Neural cell (in vitro differentiated cells): Measurements from ENCODE around the gene SLMAP.

Experiments used
- CTCF ChIP-seq: fragments of 450-650 bp; IDR thresholded peaks from 2 replicates; pipeline ENCODE4 v1.5.1; 2014; ENCODE audit warnings: antibody characterized with exemption, mild to moderate bottlenecking, moderate library complexity; ENCODE audit not compliant: poor library complexity, severe bottlenecking
- EP300 ChIP-seq: fragments of 450-650 bp; conservative IDR thresholded peaks from 2 replicates; pipeline ENCODE4 v1.6.1; 2014; ENCODE audit warnings: antibody characterized with exemption, mild to moderate bottlenecking, moderate library complexity; ENCODE audit not compliant: poor library complexity, severe bottlenecking
- EZH2 ChIP-seq: fragments of 200-600, 300-800 bp; shearing (Covaris generic), sonication (generic); IDR thresholded peaks from 2 replicates; pipeline ENCODE4 v1.6.1; 2014; ENCODE audit warnings: antibody characterized with exemption, low read length, borderline replicate concordance, mild to moderate bottlenecking; ENCODE audit not compliant: insufficient read depth, poor library complexity, severe bottlenecking
- MXI1 ChIP-seq: fragments of 450-650 bp; conservative IDR thresholded peaks from 2 replicates; pipeline ENCODE4 v1.6.1; 2014; ENCODE audit warnings: antibody characterized with exemption, mild to moderate bottlenecking; ENCODE audit not compliant: poor library complexity, severe bottlenecking
- POLR2AphosphoS5 ChIP-seq: IDR thresholded peaks from 2 replicates; pipeline ENCODE4 v1.6.1; 2012
- RAD21 ChIP-seq: fragments of 450-650 bp; conservative IDR thresholded peaks from 2 replicates; pipeline ENCODE4 v1.6.1; 2014; ENCODE audit warnings: antibody characterized with exemption, mild to moderate bottlenecking, moderate library complexity
- REST ChIP-seq: IDR thresholded peaks from 2 replicates; pipeline ENCODE4 v1.6.1; 2012; ENCODE audit warnings: borderline replicate concordance
- SMC3 ChIP-seq: fragments of 450-650 bp; conservative IDR thresholded peaks from 2 replicates; pipeline ENCODE4 v1.6.1; 2014; ENCODE audit warnings: antibody characterized with exemption, mild to moderate bottlenecking, moderate library complexity; ENCODE audit not compliant: poor library complexity
- TAF1 ChIP-seq: IDR thresholded peaks from 2 replicates; pipeline ENCODE4 v1.6.1; 2012; ENCODE audit warnings: low read depth

- TF ChIP-seq TAF1: no peak
- no peak for TF ChIP-seq CTCF
- no peak for TF ChIP-seq MXI1
- no peak for TF ChIP-seq RAD21
- TF ChIP-seq REST: no peak
- no peak for TF ChIP-seq EP300
- TF ChIP-seq POLR2AphosphoS5: no peak
- TF ChIP-seq EZH2: no peak
- no peak for TF ChIP-seq SMC3
Measured at GRCh38 chr3:57820479-57820878, 64.4 kb downstream of the SLMAP start.
